ENCODE data around the gene ZNF708. TPM values are rescaled to one million over a fixed set of nuclear protein-coding genes. Genes with fewer than 3 reads are reported as not detected.

Gene ZNF708
- total and polyA plus RNA-seq, 9 of the 15 experiments (the other 6 are each of a cell fraction or from before 2014, with no cell fraction given) = 2.9 to 11.9 (median 6.7) TPM

DNA sequence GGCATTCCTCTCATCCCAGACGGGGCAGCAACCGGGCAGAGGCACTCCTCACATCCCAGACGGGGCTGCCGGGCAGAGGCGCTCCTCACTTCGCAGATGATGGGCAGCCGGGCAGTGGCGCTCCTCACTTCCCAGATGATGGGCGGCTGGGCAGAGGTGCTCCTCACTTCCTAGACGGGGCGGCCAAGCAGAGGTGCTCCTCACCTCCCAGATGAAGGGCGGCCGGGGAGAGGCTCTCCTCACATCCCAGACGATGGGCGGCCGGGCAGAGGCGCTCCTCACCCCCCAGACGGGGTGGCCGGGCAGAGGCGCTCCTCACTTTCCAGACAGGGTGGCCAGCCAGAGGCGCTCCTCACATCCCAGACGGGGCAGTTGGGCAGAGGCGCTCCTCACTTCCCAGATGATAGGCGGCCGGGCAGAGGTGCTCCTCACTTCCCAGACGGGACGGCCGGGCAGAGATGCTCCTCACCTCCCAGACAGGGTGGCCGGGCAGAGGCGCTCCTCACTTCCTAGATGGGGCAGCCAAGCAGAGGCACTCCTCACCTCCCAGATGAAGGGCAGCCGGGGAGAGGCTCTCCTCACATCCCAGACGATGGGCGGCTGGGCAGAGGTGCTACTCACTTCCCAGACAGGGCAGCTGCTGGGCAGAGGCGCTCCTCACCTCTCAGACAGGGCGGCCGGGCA lies 68.9 kb downstream of the ZNF708 start:
- Histone ChIP-seq H3K4me2 (ENCODE audit: insufficient read depth, low read length) (no peak overlapping the region), H3K9me1 (ENCODE audit: control insufficient read depth, insufficient read depth, low read length) (no peaks in the 10 kb centered on the region), H3K9me3 (replicated peaks; ENCODE audit: control insufficient read depth, insufficient read depth, low read depth, low read length) (no peaks in the 10 kb centered on the region), H3K27ac (ENCODE audit: extremely low read depth, low read depth, low read length) (no peak overlapping the region), H3K4me1 (replicated peaks in 1 of 2; ENCODE audit: control insufficient read depth in 2 of 2, insufficient read depth in 2 of 2, low read length in 2 of 2) (no peaks in the 10 kb centered on the region), H3K27me3 (ENCODE audit: control insufficient read depth in 2 of 2, insufficient read depth in 2 of 2, low read length in 2 of 2) (no peaks in the 10 kb centered on the region), H3K4me3 (no peak overlapping the region), H3K9ac (ENCODE audit: insufficient read depth in 1 of 2, low read depth in 2 of 2, low read length in 2 of 2) (no peak overlapping the region), H3K36me3 (ENCODE audit: control insufficient read depth, insufficient read depth, low read length) (no peaks in the 10 kb centered on the region), H4K20me1 (replicated peaks; ENCODE audit: control insufficient read depth, insufficient read depth, low read length) (no peaks in the 10 kb centered on the region), H3K79me2 (ENCODE audit: control insufficient read depth, insufficient read depth, low read length) (no peaks in the 10 kb centered on the region), H2AFZ (ENCODE audit: low read depth, low read length) (no peak overlapping the region)
- ATAC-seq (no peak), DNase-seq (ENCODE audit: extremely low read depth in 1 of 4, low spot score in 3 of 4) (no peak), FAIRE-seq (no peak)
- intact Hi-C loops (cut with micrococcal nuclease) = no loop called here
- 19% methylated on average over 23 of the region's 36 CpGs for WGBS (ENCODE audit: insufficient coverage, low coverage, missing lambda C conversion rate)
- ChIA-PET CTCF (ENCODE audit: low intra/inter-chr PET ratio) (interaction anchor here (0.6 kb wide), 1 partner anchor 279 kb away, joined by 4 read pairs; no protein-coding TSS in a partner anchor), POLR2A (no interaction called here)
- in situ Hi-C loops (cut with MboI) = no loop called here
- BruUV-seq (replicated peaks) = no TSS peak
- TF ChIP-seq ZFP30 (CRISPR knock-in tag; IDR thresholded peaks at IDR 0.05; ENCODE audit: borderline replicate concordance) (no peak), PPARD (CRISPR knock-in tag; IDR thresholded peaks at IDR 0.05) (no peak), ZNF124 (CRISPR knock-in tag; IDR thresholded peaks at IDR 0.05) (no peak), NR2C1 (IDR thresholded peaks at IDR 0.05) (no peak), NR2C1 (tag; IDR thresholded peaks at IDR 0.05) (no peak), NR2C2 (CRISPR knock-in tag; IDR thresholded peaks at IDR 0.05) (no peak), NR2C2 (tag; IDR thresholded peaks at IDR 0.05) (no peak), MYNN (IDR thresholded peaks at IDR 0.05) (no peak), MYNN (CRISPR knock-in tag; IDR thresholded peaks at IDR 0.05) (no peak), TEAD4 (IDR thresholded peaks at IDR 0.05; ENCODE audit: low read length) (no peak), TEAD4 (CRISPR knock-in tag; IDR thresholded peaks at IDR 0.05; ENCODE audit: borderline replicate concordance) (no peak), ZBED1 (IDR thresholded peaks at IDR 0.05) (no peak), NR1H2 (CRISPR knock-in tag; IDR thresholded peaks at IDR 0.05) (no peak)
- TF ChIP-seq, protein P1, sequence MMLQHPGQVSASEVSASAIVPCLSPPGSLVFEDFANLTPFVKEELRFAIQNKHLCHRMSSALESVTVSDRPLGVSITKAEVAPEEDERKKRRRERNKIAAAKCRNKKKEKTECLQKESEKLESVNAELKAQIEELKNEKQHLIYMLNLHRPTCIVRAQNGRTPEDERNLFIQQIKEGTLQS (IDR thresholded peaks at IDR 0.05) = no peak
- TF ChIP-seq, protein P1 (CRISPR knock-in tag; conservative IDR thresholded peaks at IDR 0.05) = no peak
- TF ChIP-seq, protein P2, sequence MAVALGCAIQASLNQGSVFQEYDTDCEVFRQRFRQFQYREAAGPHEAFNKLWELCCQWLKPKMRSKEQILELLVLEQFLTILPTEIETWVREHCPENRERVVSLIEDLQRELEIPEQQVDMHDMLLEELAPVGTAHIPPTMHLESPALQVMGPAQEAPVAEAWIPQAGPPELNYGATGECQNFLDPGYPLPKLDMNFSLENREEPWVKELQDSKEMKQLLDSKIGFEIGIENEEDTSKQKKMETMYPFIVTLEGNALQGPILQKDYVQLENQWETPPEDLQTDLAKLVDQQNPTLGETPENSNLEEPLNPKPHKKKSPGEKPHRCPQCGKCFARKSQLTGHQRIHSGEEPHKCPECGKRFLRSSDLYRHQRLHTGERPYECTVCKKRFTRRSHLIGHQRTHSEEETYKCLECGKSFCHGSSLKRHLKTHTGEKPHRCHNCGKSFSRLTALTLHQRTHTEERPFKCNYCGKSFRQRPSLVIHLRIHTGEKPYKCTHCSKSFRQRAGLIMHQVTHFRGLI (CRISPR knock-in tag; IDR thresholded peaks at IDR 0.05) = no peak
- TF ChIP-seq, protein P3, sequence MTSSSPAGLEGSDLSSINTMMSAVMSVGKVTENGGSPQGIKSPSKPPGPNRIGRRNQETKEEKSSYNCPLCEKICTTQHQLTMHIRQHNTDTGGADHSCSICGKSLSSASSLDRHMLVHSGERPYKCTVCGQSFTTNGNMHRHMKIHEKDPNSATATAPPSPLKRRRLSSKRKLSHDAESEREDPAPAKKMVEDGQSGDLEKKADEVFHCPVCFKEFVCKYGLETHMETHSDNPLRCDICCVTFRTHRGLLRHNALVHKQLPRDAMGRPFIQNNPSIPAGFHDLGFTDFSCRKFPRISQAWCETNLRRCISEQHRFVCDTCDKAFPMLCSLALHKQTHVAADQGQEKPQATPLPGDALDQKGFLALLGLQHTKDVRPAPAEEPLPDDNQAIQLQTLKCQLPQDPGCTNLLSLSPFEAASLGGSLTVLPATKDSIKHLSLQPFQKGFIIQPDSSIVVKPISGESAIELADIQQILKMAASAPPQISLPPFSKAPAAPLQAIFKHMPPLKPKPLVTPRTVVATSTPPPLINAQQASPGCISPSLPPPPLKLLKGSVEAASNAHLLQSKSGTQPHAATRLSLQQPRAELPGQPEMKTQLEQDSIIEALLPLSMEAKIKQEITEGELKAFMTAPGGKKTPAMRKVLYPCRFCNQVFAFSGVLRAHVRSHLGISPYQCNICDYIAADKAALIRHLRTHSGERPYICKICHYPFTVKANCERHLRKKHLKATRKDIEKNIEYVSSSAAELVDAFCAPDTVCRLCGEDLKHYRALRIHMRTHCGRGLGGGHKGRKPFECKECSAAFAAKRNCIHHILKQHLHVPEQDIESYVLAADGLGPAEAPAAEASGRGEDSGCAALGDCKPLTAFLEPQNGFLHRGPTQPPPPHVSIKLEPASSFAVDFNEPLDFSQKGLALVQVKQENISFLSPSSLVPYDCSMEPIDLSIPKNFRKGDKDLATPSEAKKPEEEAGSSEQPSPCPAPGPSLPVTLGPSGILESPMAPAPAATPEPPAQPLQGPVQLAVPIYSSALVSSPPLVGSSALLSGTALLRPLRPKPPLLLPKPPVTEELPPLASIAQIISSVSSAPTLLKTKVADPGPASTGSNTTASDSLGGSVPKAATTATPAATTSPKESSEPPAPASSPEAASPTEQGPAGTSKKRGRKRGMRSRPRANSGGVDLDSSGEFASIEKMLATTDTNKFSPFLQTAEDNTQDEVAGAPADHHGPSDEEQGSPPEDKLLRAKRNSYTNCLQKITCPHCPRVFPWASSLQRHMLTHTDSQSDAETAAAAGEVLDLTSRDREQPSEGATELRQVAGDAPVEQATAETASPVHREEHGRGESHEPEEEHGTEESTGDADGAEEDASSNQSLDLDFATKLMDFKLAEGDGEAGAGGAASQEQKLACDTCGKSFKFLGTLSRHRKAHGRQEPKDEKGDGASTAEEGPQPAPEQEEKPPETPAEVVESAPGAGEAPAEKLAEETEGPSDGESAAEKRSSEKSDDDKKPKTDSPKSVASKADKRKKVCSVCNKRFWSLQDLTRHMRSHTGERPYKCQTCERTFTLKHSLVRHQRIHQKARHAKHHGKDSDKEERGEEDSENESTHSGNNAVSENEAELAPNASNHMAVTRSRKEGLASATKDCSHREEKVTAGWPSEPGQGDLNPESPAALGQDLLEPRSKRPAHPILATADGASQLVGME (CRISPR knock-in tag; IDR thresholded peaks at IDR 0.05) = no peak

Measured in K562 (cell line).